WTC11 (cell line): ENCODE results near the gene DDRGK1. TPM values are rescaled to one million over a fixed set of nuclear protein-coding genes. Genes with fewer than 3 reads are reported as not detected.

Experiments used
- ATAC-seq: fragments of 200-7000 bp; cut with Tn5 transposase; 2 replicates; pipeline ENCODE4 v1.10.0; 2021; ENCODE audit warnings: mild to moderate bottlenecking, moderate library complexity
- CTCF ChIA-PET: fragments of 300-600 bp; sonication (Branson Sonifier 250); formaldehyde crosslinking; loops from one replicate; lab custom pipeline; 2021; ENCODE audit warnings: antibody characterized with exemption; lab: Charles Lee
- POLR2A ChIA-PET: fragments of 350-600 bp; sonication (Branson Sonifier 250); formaldehyde crosslinking; loops from one replicate; lab custom pipeline; 2021; ENCODE audit warnings: antibody characterized with exemption; lab: Charles Lee
- DNase-seq: peaks from one replicate; pipeline ENCODE4 v3.0.0; 2021; ENCODE audit warnings: low spot score
- H3K27ac Mint-ChIP-seq: 2 replicates; pipeline ENCODE4 v1.8.0; 2021; ENCODE audit warnings: mixed read lengths
- H3K27me3 Mint-ChIP-seq: 2 replicates; pipeline ENCODE4 v1.8.0; 2021; ENCODE audit warnings: low read depth, mild to moderate bottlenecking, moderate library complexity, mixed read lengths
- H3K36me3 Mint-ChIP-seq: 2 replicates; pipeline ENCODE4 v1.8.0; 2021; ENCODE audit warnings: mixed read lengths
- H3K4me1 Mint-ChIP-seq: 2 replicates; pipeline ENCODE4 v1.8.0; 2022; ENCODE audit warnings: mixed read lengths
- H3K4me3 Mint-ChIP-seq: 2 replicates; pipeline ENCODE4 v1.8.0; 2021; ENCODE audit warnings: mild to moderate bottlenecking, moderate library complexity, mixed read lengths
- H3K9me3 Mint-ChIP-seq: 2 replicates; pipeline ENCODE4 v1.8.0; 2021; ENCODE audit warnings: mixed read lengths
- ATF1 ChIP-seq: sonication (generic); formaldehyde crosslinking; IDR thresholded peaks from 2 replicates; pipeline ENCODE4 v1.8.1; 2023; ENCODE audit warnings: mild to moderate bottlenecking, moderate library complexity, missing genetic modification reagents
- GTF2I ChIP-seq: fragments of 250-450 bp; sonication (Bioruptor Pico); conservative IDR thresholded peaks from 2 replicates; pipeline ENCODE4 v1.4.0; 2021; ENCODE audit warnings: mild to moderate bottlenecking
- IRF2 ChIP-seq: sonication (generic); formaldehyde crosslinking; IDR thresholded peaks from 2 replicates; pipeline ENCODE4 v1.8.0; 2022; ENCODE audit warnings: low read depth, missing genetic modification reagents, borderline replicate concordance
- JUN ChIP-seq: sonication (generic); formaldehyde crosslinking; IDR thresholded peaks from 2 replicates; pipeline ENCODE4 v1.8.0; 2023; ENCODE audit warnings: mild to moderate bottlenecking, missing genetic modification reagents
- MXD4 ChIP-seq: fragments of 250-450 bp; sonication (Bioruptor Pico); IDR thresholded peaks from 2 replicates; pipeline ENCODE4 v1.8.0; 2021; ENCODE audit warnings: mild to moderate bottlenecking, moderate library complexity, borderline replicate concordance
- NR1H2 ChIP-seq: sonication (generic); formaldehyde crosslinking; IDR thresholded peaks from 2 replicates; pipeline ENCODE4 v1.9.0; 2021; ENCODE audit warnings: mild to moderate bottlenecking, moderate library complexity, missing genetic modification reagents
- OVOL2 ChIP-seq: fragments of 250-450 bp; sonication (Bioruptor Pico); IDR thresholded peaks from 2 replicates; pipeline ENCODE4 v1.9.0; 2021; ENCODE audit warnings: mild to moderate bottlenecking, borderline replicate concordance
- RORB ChIP-seq: fragments of 250-450 bp; sonication (Bioruptor Pico); IDR thresholded peaks from 2 replicates; pipeline ENCODE4 v1.9.0; 2021; ENCODE audit warnings: mild to moderate bottlenecking
- TEAD1 ChIP-seq: sonication (generic); formaldehyde crosslinking; IDR thresholded peaks from 2 replicates; pipeline ENCODE4 v1.8.0; 2022; ENCODE audit warnings: mild to moderate bottlenecking, missing genetic modification reagents
- TEAD4 ChIP-seq: sonication (generic); formaldehyde crosslinking; IDR thresholded peaks from 2 replicates; pipeline ENCODE4 v1.8.0; 2022; ENCODE audit warnings: mild to moderate bottlenecking, missing genetic modification reagents
- ZNF121 ChIP-seq: sonication (generic); formaldehyde crosslinking; IDR thresholded peaks from 2 replicates; pipeline ENCODE4 v1.8.0; 2023; ENCODE audit warnings: missing genetic modification reagents
- ZNF138 ChIP-seq: sonication (generic); formaldehyde crosslinking; conservative IDR thresholded peaks from 2 replicates; pipeline ENCODE4 v1.8.1; 2022; ENCODE audit warnings: mild to moderate bottlenecking, moderate library complexity, missing genetic modification reagents
- ZNF317 ChIP-seq: sonication (generic); formaldehyde crosslinking; IDR thresholded peaks from 2 replicates; pipeline ENCODE4 v1.8.1; 2023; ENCODE audit warnings: low read depth, mild to moderate bottlenecking, moderate library complexity, missing genetic modification reagents, borderline replicate concordance
- ZNF416 ChIP-seq: fragments of 250-450 bp; sonication (Bioruptor Pico); IDR thresholded peaks from 2 replicates; pipeline ENCODE4 v1.9.0; 2021; ENCODE audit warnings: mild to moderate bottlenecking, inconsistent platforms
- total RNA-seq: library from RNA; stranded (reverse); gene quantifications from 3 replicates; pipeline ENCODE4 v1.2.3, GENCODE V29; 2021
- TF ChIP-seq, protein P1 (sequence below): sonication (generic); formaldehyde crosslinking; IDR thresholded peaks from 2 replicates; pipeline ENCODE4 v1.8.0; 2023; ENCODE audit warnings: missing genetic modification reagents, mild to moderate bottlenecking, borderline replicate concordance
- TF ChIP-seq, protein P2 (sequence below): sonication (generic); formaldehyde crosslinking; IDR thresholded peaks from 2 replicates; pipeline ENCODE4 v1.8.0; 2022; ENCODE audit warnings: mild to moderate bottlenecking, missing genetic modification reagents
- TF ChIP-seq, protein P3 (sequence below): sonication (generic); formaldehyde crosslinking; IDR thresholded peaks from 2 replicates; pipeline ENCODE4 v1.8.0; 2022; ENCODE audit warnings: mild to moderate bottlenecking, missing genetic modification reagents
- TF ChIP-seq, protein P4 (sequence below): fragments of 250-450 bp; sonication (Bioruptor Pico); IDR thresholded peaks from 2 replicates; pipeline ENCODE4 v1.9.0; 2021; ENCODE audit warnings: mild to moderate bottlenecking
- TF ChIP-seq, protein P5 (sequence below): sonication (generic); formaldehyde crosslinking; IDR thresholded peaks from 2 replicates; pipeline ENCODE4 v1.8.0; 2022; ENCODE audit warnings: missing genetic modification reagents
- TF ChIP-seq, protein P6 (sequence below): sonication (generic); formaldehyde crosslinking; IDR thresholded peaks from 2 replicates; pipeline ENCODE4 v1.8.1; 2022; ENCODE audit warnings: low read depth, missing genetic modification reagents, borderline replicate concordance
- TF ChIP-seq, protein P7 (sequence below): sonication (generic); formaldehyde crosslinking; IDR thresholded peaks from 2 replicates; pipeline ENCODE4 v1.8.0; 2023; ENCODE audit warnings: mild to moderate bottlenecking, missing genetic modification reagents

Gene DDRGK1
- total RNA-seq, 1 experiment from 2014 or later: 46.4 TPM

DNA sequence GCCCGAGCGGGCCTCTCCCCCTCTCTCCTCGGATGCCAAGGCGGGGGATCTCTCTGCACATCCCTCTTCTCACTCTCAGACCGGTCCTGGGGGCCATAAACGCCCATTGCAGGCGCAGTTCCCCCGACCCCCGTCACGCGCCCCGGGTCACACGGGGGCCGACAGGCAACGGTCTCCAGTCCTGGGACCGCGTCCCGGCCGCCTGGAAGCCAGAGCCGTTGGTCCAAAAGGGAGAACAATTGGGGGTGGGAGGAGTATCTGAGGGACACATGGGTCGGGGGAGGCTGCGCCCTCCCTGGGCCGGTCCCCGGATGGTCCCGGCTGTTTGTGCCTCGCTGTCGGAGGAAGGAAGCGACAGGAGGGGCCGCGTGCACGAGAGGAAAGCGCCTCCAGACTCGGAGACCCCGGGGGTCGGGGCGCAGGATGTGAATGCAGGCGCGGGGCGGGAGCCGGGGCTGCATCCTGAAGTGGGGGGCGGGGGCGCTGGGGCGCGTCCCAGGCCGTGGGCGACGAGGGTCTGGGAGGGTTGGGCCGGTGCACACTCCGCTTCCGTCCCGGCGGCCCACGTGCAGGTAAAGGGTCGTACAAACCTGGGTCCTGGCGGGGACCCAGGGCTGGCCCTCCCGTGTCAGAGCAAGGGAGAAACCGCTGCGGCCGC is 33.6 kb upstream of the DDRGK1 start:
- CTCF ChIA-PET: interaction anchor here (1.7 to 3.6 kb wide), 4 partner anchors 11 to 79 kb away, joined by 5 to 92 read pairs (median 26); no protein-coding TSS in a partner anchor
- H3K4me3 Mint-ChIP-seq: peak overlapping the region; percentile 75
- H3K4me1 Mint-ChIP-seq: peaks cover 26% of the 10 kb centered on the region
- peak; percentile 37 for DNase-seq
- H3K9me3 Mint-ChIP-seq: no peaks in the 10 kb centered on the region
- peaks cover 54% of the 10 kb centered on the region for H3K27me3 Mint-ChIP-seq
- no peak overlapping the region for H3K27ac Mint-ChIP-seq
- no peaks in the 10 kb centered on the region for H3K36me3 Mint-ChIP-seq
- peak; percentile 7; the same call in 1 of the 2 replicates for ATAC-seq
- POLR2A ChIA-PET: interaction anchor here (1.3 to 2.0 kb wide), 3 partner anchors 11 to 29 kb away, joined by 3 to 25 read pairs (median 5); partner anchors contain the start of gene ITPA
- TF ChIP-seq ZNF416 (CRISPR knock-in tag) (no peak), ZNF317 (CRISPR knock-in tag) (no peak), ZNF121 (CRISPR knock-in tag) (no peak), IRF2 (CRISPR knock-in tag) (no peak), ZNF138 (no peak), MXD4 (CRISPR knock-in tag) (no peak), OVOL2 (CRISPR knock-in tag) (no peak), GTF2I (CRISPR knock-in tag) (no peak), TEAD4 (CRISPR knock-in tag) (no peak), NR1H2 (CRISPR knock-in tag) (no peak), TEAD1 (peak; percentile 52; the same call in 1 of the 2 replicates), RORB (CRISPR knock-in tag) (no peak), ATF1 (no peak), JUN (CRISPR knock-in tag) (no peak)
- TF ChIP-seq, protein P1, sequence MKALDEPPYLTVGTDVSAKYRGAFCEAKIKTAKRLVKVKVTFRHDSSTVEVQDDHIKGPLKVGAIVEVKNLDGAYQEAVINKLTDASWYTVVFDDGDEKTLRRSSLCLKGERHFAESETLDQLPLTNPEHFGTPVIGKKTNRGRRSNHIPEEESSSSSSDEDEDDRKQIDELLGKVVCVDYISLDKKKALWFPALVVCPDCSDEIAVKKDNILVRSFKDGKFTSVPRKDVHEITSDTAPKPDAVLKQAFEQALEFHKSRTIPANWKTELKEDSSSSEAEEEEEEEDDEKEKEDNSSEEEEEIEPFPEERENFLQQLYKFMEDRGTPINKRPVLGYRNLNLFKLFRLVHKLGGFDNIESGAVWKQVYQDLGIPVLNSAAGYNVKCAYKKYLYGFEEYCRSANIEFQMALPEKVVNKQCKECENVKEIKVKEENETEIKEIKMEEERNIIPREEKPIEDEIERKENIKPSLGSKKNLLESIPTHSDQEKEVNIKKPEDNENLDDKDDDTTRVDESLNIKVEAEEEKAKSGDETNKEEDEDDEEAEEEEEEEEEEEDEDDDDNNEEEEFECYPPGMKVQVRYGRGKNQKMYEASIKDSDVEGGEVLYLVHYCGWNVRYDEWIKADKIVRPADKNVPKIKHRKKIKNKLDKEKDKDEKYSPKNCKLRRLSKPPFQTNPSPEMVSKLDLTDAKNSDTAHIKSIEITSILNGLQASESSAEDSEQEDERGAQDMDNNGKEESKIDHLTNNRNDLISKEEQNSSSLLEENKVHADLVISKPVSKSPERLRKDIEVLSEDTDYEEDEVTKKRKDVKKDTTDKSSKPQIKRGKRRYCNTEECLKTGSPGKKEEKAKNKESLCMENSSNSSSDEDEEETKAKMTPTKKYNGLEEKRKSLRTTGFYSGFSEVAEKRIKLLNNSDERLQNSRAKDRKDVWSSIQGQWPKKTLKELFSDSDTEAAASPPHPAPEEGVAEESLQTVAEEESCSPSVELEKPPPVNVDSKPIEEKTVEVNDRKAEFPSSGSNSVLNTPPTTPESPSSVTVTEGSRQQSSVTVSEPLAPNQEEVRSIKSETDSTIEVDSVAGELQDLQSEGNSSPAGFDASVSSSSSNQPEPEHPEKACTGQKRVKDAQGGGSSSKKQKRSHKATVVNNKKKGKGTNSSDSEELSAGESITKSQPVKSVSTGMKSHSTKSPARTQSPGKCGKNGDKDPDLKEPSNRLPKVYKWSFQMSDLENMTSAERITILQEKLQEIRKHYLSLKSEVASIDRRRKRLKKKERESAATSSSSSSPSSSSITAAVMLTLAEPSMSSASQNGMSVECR (CRISPR knock-in tag): no peak
- TF ChIP-seq, protein P2, sequence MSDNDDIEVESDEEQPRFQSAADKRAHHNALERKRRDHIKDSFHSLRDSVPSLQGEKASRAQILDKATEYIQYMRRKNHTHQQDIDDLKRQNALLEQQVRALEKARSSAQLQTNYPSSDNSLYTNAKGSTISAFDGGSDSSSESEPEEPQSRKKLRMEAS (CRISPR knock-in tag): peak; percentile 70; the same call in 1 of the 2 replicates
- TF ChIP-seq, protein P3, sequence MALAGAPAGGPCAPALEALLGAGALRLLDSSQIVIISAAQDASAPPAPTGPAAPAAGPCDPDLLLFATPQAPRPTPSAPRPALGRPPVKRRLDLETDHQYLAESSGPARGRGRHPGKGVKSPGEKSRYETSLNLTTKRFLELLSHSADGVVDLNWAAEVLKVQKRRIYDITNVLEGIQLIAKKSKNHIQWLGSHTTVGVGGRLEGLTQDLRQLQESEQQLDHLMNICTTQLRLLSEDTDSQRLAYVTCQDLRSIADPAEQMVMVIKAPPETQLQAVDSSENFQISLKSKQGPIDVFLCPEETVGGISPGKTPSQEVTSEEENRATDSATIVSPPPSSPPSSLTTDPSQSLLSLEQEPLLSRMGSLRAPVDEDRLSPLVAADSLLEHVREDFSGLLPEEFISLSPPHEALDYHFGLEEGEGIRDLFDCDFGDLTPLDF (CRISPR knock-in tag): no peak
- TF ChIP-seq, protein P4, sequence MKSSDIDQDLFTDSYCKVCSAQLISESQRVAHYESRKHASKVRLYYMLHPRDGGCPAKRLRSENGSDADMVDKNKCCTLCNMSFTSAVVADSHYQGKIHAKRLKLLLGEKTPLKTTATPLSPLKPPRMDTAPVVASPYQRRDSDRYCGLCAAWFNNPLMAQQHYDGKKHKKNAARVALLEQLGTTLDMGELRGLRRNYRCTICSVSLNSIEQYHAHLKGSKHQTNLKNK (CRISPR knock-in tag): no peak
- TF ChIP-seq, protein P5, sequence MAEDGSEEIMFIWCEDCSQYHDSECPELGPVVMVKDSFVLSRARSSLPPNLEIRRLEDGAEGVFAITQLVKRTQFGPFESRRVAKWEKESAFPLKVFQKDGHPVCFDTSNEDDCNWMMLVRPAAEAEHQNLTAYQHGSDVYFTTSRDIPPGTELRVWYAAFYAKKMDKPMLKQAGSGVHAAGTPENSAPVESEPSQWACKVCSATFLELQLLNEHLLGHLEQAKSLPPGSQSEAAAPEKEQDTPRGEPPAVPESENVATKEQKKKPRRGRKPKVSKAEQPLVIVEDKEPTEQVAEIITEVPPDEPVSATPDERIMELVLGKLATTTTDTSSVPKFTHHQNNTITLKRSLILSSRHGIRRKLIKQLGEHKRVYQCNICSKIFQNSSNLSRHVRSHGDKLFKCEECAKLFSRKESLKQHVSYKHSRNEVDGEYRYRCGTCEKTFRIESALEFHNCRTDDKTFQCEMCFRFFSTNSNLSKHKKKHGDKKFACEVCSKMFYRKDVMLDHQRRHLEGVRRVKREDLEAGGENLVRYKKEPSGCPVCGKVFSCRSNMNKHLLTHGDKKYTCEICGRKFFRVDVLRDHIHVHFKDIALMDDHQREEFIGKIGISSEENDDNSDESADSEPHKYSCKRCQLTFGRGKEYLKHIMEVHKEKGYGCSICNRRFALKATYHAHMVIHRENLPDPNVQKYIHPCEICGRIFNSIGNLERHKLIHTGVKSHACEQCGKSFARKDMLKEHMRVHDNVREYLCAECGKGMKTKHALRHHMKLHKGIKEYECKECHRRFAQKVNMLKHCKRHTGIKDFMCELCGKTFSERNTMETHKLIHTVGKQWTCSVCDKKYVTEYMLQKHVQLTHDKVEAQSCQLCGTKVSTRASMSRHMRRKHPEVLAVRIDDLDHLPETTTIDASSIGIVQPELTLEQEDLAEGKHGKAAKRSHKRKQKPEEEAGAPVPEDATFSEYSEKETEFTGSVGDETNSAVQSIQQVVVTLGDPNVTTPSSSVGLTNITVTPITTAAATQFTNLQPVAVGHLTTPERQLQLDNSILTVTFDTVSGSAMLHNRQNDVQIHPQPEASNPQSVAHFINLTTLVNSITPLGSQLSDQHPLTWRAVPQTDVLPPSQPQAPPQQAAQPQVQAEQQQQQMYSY (CRISPR knock-in tag): 0 out of 2 replicates have a peak, but pooled peaks have one; percentile 17
- TF ChIP-seq, protein P6, sequence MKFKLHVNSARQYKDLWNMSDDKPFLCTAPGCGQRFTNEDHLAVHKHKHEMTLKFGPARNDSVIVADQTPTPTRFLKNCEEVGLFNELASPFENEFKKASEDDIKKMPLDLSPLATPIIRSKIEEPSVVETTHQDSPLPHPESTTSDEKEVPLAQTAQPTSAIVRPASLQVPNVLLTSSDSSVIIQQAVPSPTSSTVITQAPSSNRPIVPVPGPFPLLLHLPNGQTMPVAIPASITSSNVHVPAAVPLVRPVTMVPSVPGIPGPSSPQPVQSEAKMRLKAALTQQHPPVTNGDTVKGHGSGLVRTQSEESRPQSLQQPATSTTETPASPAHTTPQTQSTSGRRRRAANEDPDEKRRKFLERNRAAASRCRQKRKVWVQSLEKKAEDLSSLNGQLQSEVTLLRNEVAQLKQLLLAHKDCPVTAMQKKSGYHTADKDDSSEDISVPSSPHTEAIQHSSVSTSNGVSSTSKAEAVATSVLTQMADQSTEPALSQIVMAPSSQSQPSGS (CRISPR knock-in tag): no peak
- TF ChIP-seq, protein P7, sequence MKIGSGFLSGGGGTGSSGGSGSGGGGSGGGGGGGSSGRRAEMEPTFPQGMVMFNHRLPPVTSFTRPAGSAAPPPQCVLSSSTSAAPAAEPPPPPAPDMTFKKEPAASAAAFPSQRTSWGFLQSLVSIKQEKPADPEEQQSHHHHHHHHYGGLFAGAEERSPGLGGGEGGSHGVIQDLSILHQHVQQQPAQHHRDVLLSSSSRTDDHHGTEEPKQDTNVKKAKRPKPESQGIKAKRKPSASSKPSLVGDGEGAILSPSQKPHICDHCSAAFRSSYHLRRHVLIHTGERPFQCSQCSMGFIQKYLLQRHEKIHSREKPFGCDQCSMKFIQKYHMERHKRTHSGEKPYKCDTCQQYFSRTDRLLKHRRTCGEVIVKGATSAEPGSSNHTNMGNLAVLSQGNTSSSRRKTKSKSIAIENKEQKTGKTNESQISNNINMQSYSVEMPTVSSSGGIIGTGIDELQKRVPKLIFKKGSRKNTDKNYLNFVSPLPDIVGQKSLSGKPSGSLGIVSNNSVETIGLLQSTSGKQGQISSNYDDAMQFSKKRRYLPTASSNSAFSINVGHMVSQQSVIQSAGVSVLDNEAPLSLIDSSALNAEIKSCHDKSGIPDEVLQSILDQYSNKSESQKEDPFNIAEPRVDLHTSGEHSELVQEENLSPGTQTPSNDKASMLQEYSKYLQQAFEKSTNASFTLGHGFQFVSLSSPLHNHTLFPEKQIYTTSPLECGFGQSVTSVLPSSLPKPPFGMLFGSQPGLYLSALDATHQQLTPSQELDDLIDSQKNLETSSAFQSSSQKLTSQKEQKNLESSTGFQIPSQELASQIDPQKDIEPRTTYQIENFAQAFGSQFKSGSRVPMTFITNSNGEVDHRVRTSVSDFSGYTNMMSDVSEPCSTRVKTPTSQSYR: 0 out of 2 replicates have a peak, but pooled peaks have one; percentile 4
